Midbrain (tissue), 1 donor: ENCODE results near the gene PARD3B.
"Not testable (repeated sequence)": the region's sequence is repeated elsewhere in the genome, so short reads cannot be mapped to it uniquely, and the experiment has no call there.

Experiments
- DNase-seq: peaks from one replicate; lab custom pipeline; 2025; lab: John Stamatoyannopoulos, UW

PARD3B gene

GRCh38 chr2:205193125-205193835 lies 648.0 kb downstream of the PARD3B start:
- no peak for DNase-seq

- peak; percentile 4 for DNase-seq
Observed at GRCh38 chr2:205193836-205194228, 648.6 kb downstream of the PARD3B start.

DNA sequence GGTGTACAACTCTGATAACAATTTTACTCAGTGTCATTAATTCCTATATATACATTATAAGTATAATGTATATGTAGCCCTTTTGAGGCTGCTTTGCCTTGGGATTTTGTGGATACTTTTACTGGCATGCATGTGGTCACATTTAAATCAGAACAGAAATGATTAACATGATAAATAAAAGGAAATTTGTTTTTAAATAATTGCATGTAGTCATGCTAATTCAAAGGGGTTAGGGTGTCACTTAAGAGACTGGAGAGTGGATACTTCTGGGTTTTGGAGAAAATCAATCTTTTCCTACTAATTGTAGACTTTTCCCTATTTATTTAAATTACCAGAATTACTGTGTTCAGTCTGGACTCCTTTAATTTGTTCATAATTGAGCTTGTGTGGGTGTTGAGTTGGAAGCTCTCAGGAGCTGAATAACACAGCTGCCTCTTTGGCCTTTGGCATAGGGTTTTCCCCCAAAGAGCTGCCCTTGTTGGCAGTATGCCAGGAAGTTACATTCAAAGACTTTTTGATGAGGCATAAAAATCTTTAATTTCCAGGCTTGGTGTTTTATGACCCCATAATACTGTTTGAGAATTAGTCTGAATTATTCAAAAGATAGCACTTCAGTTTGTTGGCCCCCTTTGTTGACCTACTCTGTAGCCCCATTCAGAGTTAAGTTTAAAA lies 652.3 kb downstream of the PARD3B start:
- no peak for DNase-seq

- DNase-seq, result no peak
Observed at GRCh38 chr2:205198140-205198525, 652.9 kb downstream of the PARD3B start.

GRCh38 chr2:205199165-205199850 lies 654.0 kb downstream of the PARD3B start:
- DNase-seq, result no peak

GRCh38 chr2:205210494-205210893 lies 665.2 kb downstream of the PARD3B start:
- DNase-seq, result no peak

- no peak for DNase-seq
Observed at GRCh38 chr2:205212357-205212756, 667.1 kb downstream of the PARD3B start.

GRCh38 chr2:205216092-205216491 lies 670.8 kb downstream of the PARD3B start:
- no peak for DNase-seq

- DNase-seq, result no peak
Observed at GRCh38 chr2:205216580-205216979, 671.3 kb downstream of the PARD3B start.

- no peak for DNase-seq
Observed at GRCh38 chr2:205217004-205217403, 671.7 kb downstream of the PARD3B start.

- DNase-seq, result no peak
Observed at GRCh38 chr2:205218056-205218455, 672.8 kb downstream of the PARD3B start.

DNA sequence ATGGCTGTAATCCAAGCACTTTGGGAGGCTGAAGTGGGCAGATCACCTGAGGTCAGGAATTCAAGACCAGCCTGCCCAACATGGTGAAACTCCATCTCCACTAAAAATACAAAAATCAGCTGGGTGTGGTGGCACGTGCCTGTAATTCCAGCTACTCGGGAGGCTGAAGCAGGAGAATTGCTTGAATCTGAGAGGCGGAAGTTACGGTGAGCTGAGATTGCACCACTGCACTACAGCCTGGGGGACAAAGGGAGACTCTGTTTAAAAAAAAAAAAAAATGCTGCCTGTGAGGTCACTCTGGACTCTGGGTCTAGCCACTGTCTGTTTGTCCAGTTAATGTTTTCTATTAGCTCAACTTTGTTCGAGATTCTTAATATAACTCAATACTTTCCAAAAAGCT lies 673.5 kb downstream of the PARD3B start:
- not testable (repeated sequence) for DNase-seq

DNA sequence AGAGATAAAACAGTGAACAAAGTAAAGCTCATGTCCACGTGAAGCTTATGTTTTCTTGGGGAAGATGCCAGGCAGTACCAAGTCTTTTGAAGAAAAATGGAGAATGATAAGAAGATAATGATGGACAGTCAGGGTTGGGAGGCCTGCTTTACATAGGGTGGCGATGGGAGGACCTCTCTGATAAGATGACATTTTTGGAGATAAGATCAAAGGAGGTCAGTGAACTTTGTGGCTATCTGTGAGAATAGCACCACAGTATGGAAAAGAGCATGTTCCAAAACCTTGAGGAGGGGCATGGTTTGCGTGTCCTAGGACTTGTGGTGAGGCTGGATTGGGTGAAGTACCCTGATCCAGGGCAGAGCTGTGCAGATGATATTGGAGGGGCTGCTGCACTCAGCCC lies 675.3 kb downstream of the PARD3B start:
- DNase-seq, result no peak

- no peak for DNase-seq
Observed at GRCh38 chr2:205232086-205232485, 686.8 kb downstream of the PARD3B start.

- DNase-seq, result no peak
Observed at GRCh38 chr2:205235434-205235833, 690.2 kb downstream of the PARD3B start.

DNA sequence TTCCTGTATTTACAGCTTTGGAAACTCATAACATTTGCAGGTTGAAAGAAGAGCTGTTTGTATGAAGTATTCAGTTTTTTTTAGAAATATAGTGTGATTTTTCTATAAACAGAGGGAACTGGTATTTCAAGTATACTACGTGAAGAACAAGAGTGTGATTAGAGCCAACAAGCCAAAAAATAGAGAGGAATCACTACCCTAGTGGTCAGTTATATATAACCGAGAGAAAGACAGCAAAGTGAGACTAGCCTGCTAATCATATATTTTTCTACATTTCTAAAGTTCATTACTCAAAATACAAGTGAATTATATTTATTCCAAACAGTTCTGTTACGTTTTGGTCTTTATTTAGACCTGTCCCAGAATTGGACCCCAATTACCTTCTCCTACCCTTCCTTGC lies 692.2 kb downstream of the PARD3B start:
- DNase-seq, result no peak

GRCh38 chr2:205245001-205245400 lies 699.7 kb downstream of the PARD3B start:
- DNase-seq, result no peak

DNA sequence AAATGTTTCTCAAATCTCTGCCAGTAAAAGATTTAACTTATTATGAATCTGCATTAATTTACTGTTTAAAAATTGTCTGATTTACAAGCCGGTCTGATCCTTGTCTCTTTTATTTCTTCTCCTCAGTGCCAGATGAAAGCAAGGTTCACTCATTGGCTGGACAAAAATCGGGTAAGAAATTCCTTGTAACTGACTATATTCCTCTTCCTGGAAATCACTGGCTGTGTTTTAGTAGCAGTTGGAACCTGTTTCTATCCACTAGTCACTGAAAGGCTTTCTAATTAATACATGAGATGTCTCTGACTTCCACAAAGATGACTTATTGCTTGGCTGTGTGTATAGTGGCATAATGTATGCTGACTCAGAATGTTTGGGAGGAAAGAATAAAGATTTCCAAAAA lies 700.4 kb downstream of the PARD3B start:
- DNase-seq, result peak; percentile 11

DNA sequence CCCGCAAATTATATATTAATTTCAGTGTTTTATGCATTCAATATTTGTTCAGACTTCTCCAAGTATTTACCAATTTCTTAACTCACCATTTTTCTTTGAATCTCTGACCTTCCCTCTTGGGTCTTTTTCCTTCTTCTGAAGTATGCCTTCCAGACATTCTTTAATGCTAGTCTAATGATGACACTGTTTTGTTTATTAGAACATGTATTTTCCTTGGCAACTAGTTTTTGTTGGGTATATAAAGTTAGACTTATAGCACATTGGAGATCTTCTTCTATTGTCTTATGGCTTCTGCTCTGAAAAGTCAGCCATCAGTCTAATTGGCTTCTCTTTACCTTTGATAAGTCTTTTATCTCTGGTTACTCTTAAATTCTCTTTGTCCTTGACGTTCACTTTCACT lies 713.8 kb downstream of the PARD3B start:
- no peak for DNase-seq

DNA sequence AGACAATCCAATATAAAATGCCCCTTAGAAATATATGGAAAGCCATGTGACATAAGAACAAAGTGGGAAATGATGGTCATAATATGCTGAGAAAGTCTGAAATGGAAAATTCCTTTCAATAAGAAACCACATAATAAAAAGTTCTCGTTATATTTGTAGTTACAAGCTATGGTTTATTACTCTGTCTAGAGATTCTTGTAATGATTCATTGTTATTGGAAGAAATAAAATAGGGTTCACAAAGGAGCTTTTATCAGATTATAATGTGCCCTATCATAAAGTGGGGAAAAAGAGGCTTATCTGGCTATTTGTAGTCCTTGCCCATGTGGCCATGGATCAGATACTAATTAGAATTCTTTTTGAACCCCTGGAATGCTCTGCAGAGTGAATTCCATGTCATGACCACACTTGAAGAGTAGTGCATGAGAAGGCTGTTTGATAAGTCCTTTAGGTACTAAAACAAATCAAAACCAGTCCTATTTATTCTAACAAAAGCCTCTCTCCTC lies 716.3 kb downstream of the PARD3B start:
- no peak for DNase-seq

- no peak for DNase-seq
Observed at GRCh38 chr2:205267323-205267722, 722.0 kb downstream of the PARD3B start.

DNA sequence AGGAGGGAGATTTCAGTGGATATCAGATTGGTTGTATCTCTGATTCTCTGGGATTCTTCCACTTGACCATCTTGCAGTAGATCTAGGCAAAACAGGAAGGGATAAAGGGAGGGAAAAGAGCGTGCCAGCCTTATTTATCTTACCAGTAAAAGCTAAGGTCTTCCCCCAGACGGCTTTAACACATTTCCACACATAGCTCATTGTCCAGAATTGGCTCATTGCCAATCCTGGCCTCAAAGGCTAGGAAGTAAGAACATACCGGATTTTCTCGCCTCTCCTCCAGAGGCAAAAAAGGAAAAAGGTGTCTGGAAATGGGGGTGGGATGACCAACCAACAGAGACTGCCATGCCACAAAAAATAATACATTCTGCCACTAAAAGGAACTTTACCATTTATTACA lies 725.4 kb downstream of the PARD3B start:
- DNase-seq, result no peak

DNA sequence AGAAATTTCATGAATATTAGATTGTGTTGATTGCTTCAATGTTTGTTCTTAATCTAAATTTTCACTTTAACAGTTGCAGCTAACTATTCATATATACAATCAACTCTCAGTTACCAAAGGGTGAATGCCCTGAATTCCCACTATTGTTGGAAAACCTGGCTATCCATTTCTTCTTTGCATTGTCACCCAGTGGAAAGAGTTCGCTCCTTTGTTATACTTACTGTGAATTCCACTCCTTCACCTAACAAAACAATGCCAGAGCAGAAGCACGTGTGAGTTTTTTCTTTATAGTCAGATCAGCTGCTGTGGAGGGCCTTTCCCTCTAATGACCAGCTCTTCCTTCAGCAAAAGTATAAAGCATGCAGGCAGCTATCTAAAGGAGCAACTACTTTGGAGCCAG lies 727.9 kb downstream of the PARD3B start:
- DNase-seq, result no peak
